GM19324 (cell line): ENCODE measurements around the gene FREM2.

Experiments
- ATAC-seq: cut with Tn5 transposase; IDR thresholded peaks from one replicate; pipeline ENCODE4 v1.9.1; 2021; ENCODE audit warnings: mild to moderate bottlenecking, moderate library complexity; ENCODE audit not compliant: unreplicated experiment, low FRiP score

The FREM2 gene

DNA sequence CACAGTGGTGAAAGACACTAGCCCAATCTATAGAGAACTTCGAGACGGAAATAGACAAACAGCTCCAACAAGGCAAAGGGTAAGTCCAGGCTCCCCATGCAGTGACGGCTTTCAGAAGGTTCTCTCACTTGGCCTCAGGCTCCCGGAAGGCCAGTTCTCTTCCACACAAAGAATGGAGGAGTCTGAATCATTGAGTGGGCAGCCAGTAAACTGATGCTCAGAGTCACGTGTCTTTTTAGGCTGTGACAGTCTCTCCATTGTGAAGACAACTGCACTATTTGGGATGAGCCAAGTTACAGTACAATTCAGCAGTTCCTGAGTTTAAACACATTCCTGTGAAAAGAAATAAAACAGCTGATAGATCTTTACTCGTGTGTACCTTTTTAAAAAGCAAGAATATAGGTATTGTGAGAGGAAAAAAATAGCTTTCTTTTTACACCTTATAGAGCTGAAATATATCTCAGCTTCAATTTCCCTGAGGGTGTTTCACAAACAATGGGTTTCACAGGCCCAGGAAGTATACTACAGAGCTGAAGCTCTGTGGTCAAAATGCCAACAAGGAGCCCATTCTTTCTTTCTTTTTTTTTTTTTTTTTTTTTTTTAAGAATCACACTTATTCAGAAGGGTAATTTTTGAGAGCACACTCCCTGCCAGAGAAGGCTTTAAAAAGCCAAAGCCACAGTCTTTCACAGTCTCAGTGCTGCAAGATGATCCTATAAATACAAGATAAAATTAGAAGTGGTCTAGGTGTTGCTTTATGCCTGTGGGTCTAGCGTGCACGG, 135.1 kb downstream of the FREM2 start:
- ATAC-seq = no peak

DNA sequence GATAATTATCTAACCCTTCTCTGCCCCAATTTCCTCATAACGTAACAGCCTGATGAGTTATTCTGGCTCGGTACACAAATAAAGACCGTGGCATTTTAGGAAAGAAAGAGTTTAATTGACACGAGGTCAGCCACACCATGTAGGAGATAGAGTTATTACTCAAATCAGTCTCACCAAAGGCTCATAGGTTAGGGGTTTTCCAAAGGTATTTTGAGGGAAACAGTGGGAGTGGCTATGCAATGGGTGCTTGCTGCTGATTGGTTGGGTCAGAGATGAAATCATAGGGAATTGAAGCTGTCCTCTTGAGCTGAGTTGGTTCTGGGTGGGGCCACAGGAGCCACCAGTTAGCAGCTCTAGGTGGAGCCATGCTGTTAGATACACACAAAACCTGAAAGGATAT, 137.5 kb downstream of the FREM2 start:
- ATAC-seq = peak; percentile 69

DNA sequence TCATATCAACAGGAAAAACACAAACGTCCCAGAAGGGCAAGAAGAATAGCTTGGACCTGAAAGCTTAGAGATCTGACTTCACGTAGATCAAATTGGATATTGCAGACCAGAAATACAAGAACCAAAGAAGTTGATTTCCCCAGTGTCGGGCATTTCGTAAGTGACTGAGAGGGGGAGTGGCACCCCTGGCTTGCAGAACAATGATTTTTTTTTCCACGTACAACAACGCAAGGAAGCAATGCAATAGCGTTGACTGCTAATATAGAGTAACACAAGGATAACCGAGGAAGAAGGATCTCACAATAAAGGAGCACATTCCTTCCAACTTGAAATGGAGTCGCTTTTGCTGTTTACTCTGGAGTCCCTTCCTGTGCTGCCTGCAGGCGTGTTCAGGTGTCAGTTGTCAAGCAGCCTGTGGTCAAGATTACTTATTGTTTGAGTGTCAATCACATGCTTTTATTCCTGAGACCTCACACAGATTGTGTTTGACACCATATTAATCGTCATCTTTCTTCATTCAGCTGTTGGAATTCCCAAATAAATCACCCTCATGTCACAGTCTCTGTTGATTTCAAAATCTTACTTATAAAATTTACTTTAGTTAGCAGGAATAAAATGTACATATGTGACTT, 139.4 kb downstream of the FREM2 start:
- no peak for ATAC-seq

DNA sequence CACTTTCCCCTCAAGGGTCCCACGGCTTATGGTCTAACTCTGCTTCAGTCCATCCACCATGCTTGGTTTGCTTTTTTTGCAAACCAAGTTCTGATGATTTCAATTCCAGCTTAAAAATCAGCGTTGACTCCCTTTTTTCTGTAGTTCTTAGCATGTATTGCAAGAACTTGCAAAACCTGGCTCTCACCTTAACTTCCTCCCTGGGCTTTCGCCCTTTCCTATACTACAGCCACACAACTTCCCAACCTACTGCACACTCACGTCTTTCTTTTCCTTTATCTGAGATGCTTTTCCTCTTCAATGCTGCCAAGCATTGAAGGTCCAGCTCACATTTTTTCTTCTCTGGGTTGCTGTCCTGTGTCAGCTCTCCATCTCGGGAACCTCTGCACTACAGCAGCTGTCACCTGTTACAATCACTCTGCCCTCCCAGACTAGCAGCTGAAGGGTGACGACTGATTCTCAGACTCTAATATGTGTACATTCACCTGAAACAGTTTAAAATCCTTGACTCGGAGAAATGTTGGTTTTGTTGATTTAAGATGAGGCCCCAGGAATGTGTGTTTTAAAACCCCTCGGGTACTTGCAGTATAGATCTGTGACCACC, 143.7 kb downstream of the FREM2 start:
- no peak for ATAC-seq

DNA sequence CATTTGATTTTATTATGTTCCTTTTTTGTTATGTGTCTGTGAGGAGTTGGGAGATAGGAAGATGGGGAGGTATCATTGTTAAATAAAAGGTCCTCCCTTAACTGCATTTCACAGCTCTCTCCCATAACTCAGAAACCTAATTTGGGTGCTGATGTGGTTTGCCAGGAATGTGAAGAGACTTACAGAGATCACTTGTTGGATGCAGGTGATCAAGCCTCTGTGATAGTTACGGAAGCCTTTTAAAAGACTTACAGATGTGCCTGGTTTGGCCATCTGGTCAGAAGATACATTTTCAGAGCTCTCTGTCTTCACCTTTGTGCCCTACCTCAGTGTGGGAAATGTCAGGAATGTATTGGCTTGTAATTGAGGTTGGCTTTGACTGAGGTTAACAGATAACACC, 157.7 kb downstream of the FREM2 start:
- ATAC-seq = no peak

DNA sequence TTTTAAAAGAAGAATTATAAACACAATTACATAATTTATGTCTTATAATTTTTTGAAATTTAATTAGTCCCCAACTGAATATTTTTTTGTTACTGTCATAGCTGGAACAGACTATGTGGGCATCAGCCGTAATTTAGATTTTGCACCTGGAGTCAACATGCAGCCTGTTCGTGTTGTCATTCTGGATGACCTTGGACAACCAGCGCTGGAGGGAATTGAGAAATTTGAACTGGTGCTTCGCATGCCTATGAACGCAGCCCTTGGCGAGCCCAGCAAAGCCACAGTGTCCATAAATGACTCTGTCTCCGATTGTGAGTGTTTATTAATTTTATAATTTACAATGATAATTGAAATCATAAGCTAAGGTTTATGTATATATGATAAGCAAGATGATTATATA, 161.5 kb downstream of the FREM2 start:
- no peak for ATAC-seq

DNA sequence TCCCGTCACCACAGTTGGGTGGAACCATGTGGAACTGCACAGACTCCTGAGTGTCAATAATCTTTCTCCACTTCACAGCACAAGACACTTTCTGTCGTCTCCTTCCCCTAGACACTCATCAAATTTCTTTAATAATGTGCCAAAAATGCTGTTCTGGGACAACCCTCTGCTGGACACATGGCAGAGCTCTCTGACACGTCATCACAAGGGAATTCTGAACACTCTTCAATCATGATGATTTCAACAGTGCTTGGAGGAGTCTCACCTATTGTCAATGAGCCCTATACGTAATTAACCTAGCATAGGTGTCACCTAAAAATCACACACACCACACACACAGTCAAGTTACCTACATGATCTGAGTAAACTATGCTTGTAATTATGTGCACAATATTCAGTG, 162.4 kb downstream of the FREM2 start:
- ATAC-seq = no peak

DNA sequence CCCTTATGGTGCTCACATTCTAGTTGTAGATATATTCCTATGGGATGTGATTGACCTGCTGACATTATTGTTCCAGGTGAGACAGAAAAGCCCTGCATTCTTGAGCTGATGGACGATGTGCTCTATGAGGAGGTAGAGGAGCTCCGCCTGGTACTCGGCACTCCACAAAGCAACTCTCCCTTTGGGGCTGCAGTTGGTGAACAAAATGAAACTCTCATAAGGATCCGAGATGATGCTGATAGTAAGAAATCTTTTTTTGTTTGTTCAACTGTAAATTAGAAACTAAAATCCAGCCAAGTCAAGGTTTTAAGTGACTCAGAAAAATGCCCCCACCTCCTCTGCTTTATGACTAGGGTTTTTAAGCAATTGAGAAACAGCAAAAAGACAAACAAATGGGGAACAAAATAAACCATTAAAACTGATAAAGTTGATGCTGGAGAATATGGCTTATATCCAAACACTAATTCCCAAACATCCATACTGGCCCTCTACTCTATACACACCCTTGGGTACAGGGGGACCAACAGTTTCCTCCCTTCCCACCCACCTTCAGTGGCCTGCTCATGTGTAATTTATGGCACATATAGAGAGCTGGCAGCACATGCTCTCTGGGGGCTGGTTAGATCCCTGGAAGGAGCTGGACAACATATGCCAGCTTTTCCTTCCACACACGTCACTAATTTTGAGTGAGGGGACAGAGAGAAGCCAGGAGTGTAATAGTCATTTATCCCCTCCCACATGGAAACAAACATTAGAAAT, 164.2 kb downstream of the FREM2 start:
- peak; percentile 75 for ATAC-seq

DNA sequence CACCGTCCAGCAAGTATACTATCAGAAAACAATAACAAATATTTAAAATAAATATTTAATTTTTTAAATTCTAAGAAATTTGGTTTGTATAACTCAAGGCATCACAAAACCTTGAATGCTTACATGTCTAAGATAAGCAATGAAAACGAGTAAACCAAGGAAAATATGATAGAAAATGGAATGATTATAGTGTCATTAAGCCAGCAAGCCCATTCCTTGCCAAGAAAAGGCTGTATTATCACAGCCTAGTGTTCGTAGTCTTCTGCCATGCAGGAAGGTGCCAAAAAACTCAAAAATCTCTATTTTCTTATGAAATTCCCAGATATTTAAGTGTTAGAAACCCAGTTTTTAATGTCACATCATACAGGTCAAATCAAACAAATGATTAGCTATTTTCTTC, 167.3 kb downstream of the FREM2 start:
- no peak for ATAC-seq

DNA sequence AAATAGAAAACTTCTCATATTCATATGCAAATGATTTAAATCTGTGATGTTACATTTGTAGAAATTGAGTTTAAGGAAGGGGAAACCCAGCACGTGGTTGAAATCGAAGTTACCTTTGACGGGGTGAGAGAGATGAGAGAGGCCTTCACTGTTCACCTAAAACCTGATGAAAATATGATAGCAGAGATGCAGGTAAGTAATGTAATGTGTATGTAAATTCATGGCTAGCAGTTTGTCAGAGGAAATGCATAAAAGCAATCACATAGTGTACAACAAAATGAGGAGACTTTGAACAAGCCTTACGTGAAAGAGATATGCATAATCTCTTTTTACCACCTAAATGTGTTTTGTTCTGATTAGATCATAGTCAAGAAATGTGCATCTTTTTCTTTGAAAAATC, 169.2 kb downstream of the FREM2 start:
- no peak for ATAC-seq

DNA sequence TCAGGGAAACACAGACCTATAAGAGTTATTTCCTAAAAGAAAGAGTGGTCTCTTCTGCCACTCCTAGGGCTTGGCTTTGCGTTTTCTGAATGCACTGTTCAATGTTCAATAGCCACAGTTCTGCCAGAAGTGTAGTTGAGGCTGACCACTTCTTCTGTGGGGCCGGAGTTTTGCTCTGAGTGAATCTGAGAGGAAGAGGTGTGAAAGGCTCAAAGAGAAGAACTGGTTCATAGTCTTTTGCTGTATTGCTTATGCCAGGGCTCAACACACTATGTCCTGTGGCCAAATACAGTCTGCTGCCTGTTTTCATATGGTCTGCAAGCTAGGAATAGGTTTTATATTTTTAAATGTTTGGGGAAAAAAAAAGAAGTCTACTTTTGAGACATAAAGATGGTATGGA, 175.6 kb downstream of the FREM2 start:
- ATAC-seq = no peak

DNA sequence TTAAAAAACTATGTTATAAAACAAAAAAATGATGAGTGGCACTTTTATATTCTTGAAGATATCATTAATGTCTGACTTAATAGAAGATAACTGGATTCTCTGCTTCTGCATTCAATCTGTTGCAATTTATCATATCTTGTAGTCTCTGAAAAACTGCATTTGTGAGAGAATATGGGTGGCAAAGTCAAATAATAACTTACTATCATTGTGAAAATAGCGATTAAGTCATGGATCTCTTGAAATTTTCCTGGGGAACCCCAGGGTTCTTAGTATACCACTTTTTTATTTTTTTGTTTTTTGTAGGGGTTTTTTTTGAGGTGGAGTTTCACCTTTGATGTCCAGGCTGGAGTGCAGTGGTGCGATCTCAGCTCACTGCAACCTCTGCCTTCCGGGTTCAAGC, 176.7 kb downstream of the FREM2 start:
- no peak for ATAC-seq

DNA sequence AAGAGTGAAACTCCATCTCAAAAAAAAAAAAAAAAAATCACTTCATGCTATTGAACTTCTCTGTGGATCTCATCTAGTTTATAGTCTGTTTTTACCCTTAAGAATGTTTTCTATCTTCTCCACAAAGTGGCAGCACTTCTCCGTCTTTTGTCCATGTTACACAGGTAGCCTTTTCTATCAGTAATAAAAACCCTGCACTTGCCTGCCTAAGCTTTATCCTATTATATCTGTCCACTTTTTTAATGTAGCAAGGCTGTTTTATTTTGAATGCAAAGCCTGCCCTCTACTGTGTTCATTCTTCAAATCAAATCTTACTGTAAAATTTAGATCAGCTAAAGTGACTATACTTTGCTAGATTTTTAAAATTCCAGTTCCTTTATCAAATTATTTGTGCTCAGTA, 179.8 kb downstream of the FREM2 start:
- no peak for ATAC-seq

DNA sequence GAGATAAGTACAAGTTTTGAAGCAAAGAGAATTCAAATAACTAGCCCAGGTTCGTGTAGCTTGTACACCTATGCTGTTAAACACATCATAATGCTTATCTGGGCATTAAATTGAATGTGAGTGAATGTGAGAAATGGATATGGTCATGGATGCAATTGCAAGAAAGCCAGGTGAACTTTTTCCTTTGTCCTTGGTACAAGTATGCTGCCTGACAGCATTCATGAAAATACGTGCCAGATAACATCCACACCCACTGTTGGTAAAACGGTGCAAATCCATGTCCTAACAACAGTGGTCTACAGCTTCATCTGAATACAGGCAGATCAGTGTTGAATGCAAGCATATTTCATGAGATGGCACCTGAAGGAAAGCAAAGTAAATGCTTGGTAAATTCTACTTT, 181.5 kb downstream of the FREM2 start:
- ATAC-seq = no peak

DNA sequence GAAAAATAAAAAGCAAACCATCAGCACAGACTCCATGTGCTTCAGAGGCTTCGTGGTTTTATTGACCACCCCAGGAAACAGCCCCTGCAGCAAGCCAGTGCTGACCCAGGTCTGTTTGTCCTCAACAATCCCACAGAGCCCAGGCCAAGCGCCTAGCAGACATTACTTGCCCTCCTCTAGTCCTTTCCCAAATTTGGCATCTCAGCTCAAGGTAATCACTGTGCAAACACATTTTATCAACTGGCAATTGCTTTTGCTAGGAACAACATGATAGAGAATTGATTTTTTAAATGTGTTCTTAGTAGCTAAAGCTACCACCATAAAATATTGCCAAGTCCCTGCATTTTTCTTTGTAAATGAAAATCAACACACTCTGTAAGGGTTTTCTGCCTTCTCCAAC, 182.0 kb downstream of the FREM2 start:
- ATAC-seq = no peak

DNA sequence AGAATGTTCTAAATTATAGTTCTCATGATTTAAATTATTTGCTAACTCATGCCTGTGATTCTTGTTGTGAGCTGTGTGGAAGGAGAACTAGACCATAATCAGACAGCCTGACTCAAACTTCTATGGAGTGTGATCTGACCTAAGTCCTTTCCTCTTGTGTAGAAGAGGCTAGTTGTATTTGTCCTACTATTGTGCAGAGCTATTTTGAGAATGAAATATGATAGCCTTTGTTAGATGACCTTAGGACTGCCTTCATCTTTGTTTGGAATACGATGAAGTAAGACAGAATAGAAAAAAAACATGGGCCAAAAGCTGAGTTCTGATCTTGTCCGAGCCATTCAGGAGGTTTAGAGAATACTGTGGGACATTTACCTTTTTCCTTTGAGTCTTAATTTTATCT, 184.4 kb downstream of the FREM2 start:
- ATAC-seq = no peak

DNA sequence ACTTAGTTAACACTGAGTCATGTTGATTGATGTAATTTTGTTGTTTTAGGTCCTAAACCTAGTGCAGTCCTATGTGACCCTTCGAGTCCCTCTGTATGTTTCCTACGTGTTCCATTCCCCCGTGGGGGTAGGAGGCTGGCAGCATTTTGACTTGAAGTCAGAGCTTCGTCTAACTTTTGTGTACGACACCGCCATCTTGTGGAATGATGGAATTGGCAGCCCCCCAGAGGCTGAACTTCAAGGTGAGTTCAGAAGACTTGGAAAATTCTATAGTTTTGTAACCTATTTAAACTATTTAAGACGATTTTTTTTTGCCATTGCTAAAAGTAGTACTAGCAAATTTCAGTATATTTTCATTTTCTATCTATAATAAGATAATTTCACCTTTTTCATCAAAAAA, 185.8 kb downstream of the FREM2 start:
- peak; percentile 47 for ATAC-seq

DNA sequence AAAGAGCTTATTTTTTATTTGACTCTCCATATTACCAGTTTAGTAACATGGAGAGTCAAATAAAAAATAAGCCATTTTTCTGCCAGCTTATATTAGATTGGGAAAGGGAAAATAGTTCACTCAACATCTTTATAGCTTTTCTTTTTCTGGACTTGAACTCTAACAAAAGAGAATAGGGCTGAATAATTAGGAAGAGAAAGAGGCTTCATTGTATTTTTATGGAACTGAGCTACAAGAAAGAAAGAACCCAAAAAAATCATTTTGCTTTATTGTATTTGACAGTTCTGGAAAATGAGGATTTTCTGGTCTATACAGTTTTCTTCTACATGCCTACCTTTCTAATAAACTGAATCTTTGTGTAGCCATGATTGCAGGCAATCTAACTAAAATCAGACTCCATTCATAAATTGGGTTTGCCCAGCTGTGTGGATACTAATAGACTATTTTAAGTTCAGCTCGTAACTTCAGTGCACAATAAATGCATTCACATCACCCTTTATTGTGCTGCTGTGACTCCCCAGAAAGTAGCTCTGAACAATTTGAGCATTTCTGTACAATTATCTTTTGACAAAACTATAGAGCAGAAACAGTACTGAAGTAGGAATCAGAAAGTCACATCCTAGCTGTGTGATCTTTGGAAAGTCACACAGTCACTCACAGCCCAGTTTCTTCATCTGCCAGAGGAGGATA, 188.5 kb downstream of the FREM2 start:
- no peak for ATAC-seq

DNA sequence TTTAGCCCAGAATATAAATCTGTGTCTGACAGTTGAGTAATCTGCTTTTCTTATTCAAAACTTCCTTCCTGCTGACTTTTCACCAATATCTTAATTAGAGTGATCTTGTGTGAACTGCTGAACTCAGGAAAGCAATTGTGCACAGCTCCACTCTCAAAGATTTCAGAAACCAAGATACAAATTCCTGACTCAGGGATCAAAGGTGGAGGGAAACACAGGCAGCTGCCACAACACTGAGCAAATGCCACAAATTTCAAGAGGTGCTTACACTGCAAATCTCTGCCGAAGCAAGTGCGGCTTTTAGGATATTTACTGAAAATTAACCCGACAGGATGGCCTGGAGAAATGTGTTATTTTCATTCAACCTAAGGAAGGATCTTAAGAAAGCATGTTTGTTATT, 192.4 kb downstream of the FREM2 start:
- ATAC-seq = no peak

DNA sequence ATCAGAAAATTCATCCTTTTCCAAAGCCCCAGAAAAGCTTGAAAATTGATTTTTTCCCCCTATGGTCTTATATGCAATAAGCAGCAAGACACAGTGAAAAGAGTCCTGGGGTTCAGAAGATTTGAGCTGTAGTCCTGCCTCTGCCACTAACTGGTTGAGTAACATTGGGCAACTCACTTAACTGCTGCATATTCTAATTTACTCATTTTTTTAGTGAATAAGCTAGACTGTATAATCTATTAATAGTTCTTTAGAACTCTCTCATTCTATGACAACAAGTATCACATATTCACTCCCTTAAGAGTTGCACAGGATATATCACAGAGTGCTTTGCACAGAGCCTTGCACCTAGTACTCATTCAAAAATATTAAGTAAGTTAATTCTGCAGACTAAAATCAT, 192.9 kb downstream of the FREM2 start:
- no peak for ATAC-seq

DNA sequence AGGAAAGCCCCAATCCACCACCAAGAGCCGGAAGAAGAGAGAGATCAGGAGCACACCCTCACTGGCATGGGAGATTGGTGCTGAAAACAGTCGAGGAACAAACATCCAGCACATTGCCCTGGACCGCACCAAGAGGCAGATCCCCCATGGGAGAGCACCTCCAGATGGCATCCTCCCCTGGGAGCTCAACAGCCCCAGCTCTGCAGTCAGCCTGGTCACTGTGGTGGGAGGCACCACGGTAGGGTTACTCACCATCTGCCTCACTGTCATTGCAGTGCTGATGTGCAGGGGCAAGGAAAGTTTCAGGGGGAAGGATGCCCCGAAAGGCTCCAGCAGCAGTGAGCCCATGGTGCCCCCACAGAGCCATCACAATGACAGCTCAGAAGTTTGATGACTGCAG, 193.5 kb downstream of the FREM2 start:
- peak; percentile 53 for ATAC-seq
